NCI-H1105 treated with DMSO at 0.1 percent for 48 hours (cell line): ENCODE measurements around the gene SIPA1.
A peak's percentile ranks its signal among the peaks of the same experiment; 100 is the strongest.

Source experiments
- DNase-seq: peaks from one replicate; lab custom pipeline; 2025; lab: John Stamatoyannopoulos, UW

Gene SIPA1

GRCh38 chr11:65637794-65638419, at the start of gene SIPA1:
SIPA1 (plus strand) TSS chr11:65638101; CDS start chr11:65640922, 2,821 bp downstream.
- peak; percentile 65 for DNase-seq

GRCh38 chr11:65588199-65589054, 49.5 kb upstream of the SIPA1 start:
- DNase-seq: no peak

GRCh38 chr11:65589444-65590239, 48.3 kb upstream of the SIPA1 start:
- DNase-seq: no peak

GRCh38 chr11:65590240-65590738, 47.6 kb upstream of the SIPA1 start:
- DNase-seq: peak; percentile 54

- peak; percentile 54 for DNase-seq
Measured at GRCh38 chr11:65591939-65592857, 45.7 kb upstream of the SIPA1 start.

- peak; percentile 70 for DNase-seq
Measured at GRCh38 chr11:65592858-65593517, 44.9 kb upstream of the SIPA1 start.

GRCh38 chr11:65593518-65594414, 44.1 kb upstream of the SIPA1 start:
- DNase-seq: peak; percentile 5

GRCh38 chr11:65595131-65595530, 42.8 kb upstream of the SIPA1 start:
- DNase-seq: no peak

- no peak for DNase-seq
Measured at GRCh38 chr11:65595543-65596281, 42.2 kb upstream of the SIPA1 start, which contains the start of gene KCNK7. KCNK7 (minus strand) TSS chr11:65595800; CDS start chr11:65595772, 28 bp downstream.

GRCh38 chr11:65596520-65596919, 41.4 kb upstream of the SIPA1 start:
- DNase-seq: no peak

GRCh38 chr11:65598258-65598699, 39.6 kb upstream of the SIPA1 start:
- no peak for DNase-seq

- no peak for DNase-seq
Measured at GRCh38 chr11:65599216-65599954, 38.5 kb upstream of the SIPA1 start.

- no peak for DNase-seq
Measured at GRCh38 chr11:65599955-65600246, 38.0 kb upstream of the SIPA1 start.

GRCh38 chr11:65604258-65604657, 33.6 kb upstream of the SIPA1 start:
- DNase-seq: no peak

- no peak for DNase-seq
Measured at GRCh38 chr11:65606876-65607613, 30.9 kb upstream of the SIPA1 start.

- no peak for DNase-seq
Measured at GRCh38 chr11:65607614-65608426, 30.1 kb upstream of the SIPA1 start.

- no peak for DNase-seq
Measured at GRCh38 chr11:65609229-65609628, 28.7 kb upstream of the SIPA1 start.
